Measurements from ENCODE around the gene SAMHD1.
"Not testable (repeated sequence)": the region's sequence is repeated elsewhere in the genome, so short reads cannot be mapped to it uniquely, and the experiment has no call there.

The SAMHD1 gene

GRCh38 chr20:36875093-36875492 lies 76.4 kb downstream of the SAMHD1 start:
- CTCF ChIA-PET, result interaction anchor here (2.4 kb wide), 1 partner anchor 11 kb away, joined by 6 read pairs; no protein-coding TSS in a partner anchor
- H3K27ac ChIP-seq (ENCODE audit: insufficient read depth in 1 of 2, low read depth in 1 of 2, low read length in 2 of 2, poor library complexity in 1 of 2, severe bottlenecking in 2 of 2); H3K27me3 ChIP-seq (replicated peaks in 2 of 5; ENCODE audit: control insufficient read depth in 4 of 5, insufficient read depth in 5 of 5, low read length in 4 of 5); H3K36me3 ChIP-seq (ENCODE audit: control insufficient read depth in 4 of 4, insufficient read depth in 4 of 4, low read length in 3 of 4); H3K9me3 ChIP-seq (ENCODE audit: control extremely low read depth in 1 of 5, control insufficient read depth in 4 of 5, insufficient read depth in 2 of 5, low read depth in 1 of 5, low read length in 4 of 5); DNase-seq; POLR2A ChIA-PET; H3K4me3 ChIP-seq (ENCODE audit: control insufficient read depth in 1 of 7, extremely low read depth in 1 of 7, insufficient read depth in 4 of 7, low read depth in 2 of 7, low read length in 6 of 7): not testable (repeated sequence)
- WGBS (ENCODE audit: insufficient coverage), result 88% methylated on average over 1 of the region's 5 CpGs
- peaks cover 0 to 35% (median 2%) of the 10 kb centered on the region in 4 experiments for H3K4me1 ChIP-seq (ENCODE audit: control extremely low read depth in 1 of 4, control insufficient read depth in 4 of 4, insufficient read depth in 4 of 4, low read length in 3 of 4)

GRCh38 chr20:36873498-36874189 lies 77.9 kb downstream of the SAMHD1 start:
- no peak for DNase-seq
- WGBS (ENCODE audit: insufficient coverage), result 79% methylated on average over 11 of the region's 13 CpGs
- Histone ChIP-seq H3K36me3 (ENCODE audit: control insufficient read depth in 4 of 4, insufficient read depth in 4 of 4, low read length in 3 of 4) (no peaks in the 10 kb centered on the region), H3K9me3 (ENCODE audit: control extremely low read depth in 1 of 5, control insufficient read depth in 4 of 5, insufficient read depth in 2 of 5, low read depth in 1 of 5, low read length in 4 of 5) (no peaks in the 10 kb centered on the region), H3K4me1 (ENCODE audit: control extremely low read depth in 1 of 4, control insufficient read depth in 4 of 4, insufficient read depth in 4 of 4, low read length in 3 of 4) (peaks cover 0 to 35% (median 2%) of the 10 kb centered on the region in 4 experiments), H3K27ac (ENCODE audit: insufficient read depth in 1 of 2, low read depth in 1 of 2, low read length in 2 of 2, poor library complexity in 1 of 2, severe bottlenecking in 2 of 2) (no peak overlapping the region), H3K27me3 (replicated peaks in 2 of 5; ENCODE audit: control insufficient read depth in 4 of 5, insufficient read depth in 5 of 5, low read length in 4 of 5) (no peaks in the 10 kb centered on the region), H3K4me3 (ENCODE audit: control insufficient read depth in 1 of 7, extremely low read depth in 1 of 7, insufficient read depth in 4 of 7, low read depth in 2 of 7, low read length in 6 of 7) (no peak overlapping the region)
- CTCF ChIA-PET, result interaction anchor here (0.8 to 3.0 kb wide), 5 partner anchors 10 to 38 kb away, joined by 3 to 17 read pairs (median 6); no protein-coding TSS in a partner anchor
- POLR2A ChIA-PET, result no interaction called here

GRCh38 chr20:36872852-36873251 lies 78.7 kb downstream of the SAMHD1 start:
- ChIA-PET POLR2A (no interaction called here), CTCF (interaction anchor here (1.3 to 3.0 kb wide), 6 partner anchors 10 to 32 kb away, joined by 3 to 17 read pairs (median 6); a partner anchor contains a TSS)
- peaks cover 0 to 34% (median 2%) of the 10 kb centered on the region in 4 experiments for H3K4me1 ChIP-seq (ENCODE audit: control extremely low read depth in 1 of 4, control insufficient read depth in 4 of 4, insufficient read depth in 4 of 4, low read length in 3 of 4)
- peak in 1 of 3 donors; percentile 29 for DNase-seq
- 95% methylated on average over 4 of the region's 5 CpGs for WGBS (ENCODE audit: insufficient coverage)
- H3K9me3 ChIP-seq (ENCODE audit: control extremely low read depth in 1 of 5, control insufficient read depth in 4 of 5, insufficient read depth in 2 of 5, low read depth in 1 of 5, low read length in 4 of 5), result no peaks in the 10 kb centered on the region
- no peak overlapping the region for H3K27ac ChIP-seq (ENCODE audit: insufficient read depth in 1 of 2, low read depth in 1 of 2, low read length in 2 of 2, poor library complexity in 1 of 2, severe bottlenecking in 2 of 2)
- no peaks in the 10 kb centered on the region for H3K27me3 ChIP-seq (replicated peaks in 2 of 5; ENCODE audit: control insufficient read depth in 4 of 5, insufficient read depth in 5 of 5, low read length in 4 of 5)
- H3K36me3 ChIP-seq (ENCODE audit: control insufficient read depth in 4 of 4, insufficient read depth in 4 of 4, low read length in 3 of 4), result no peaks in the 10 kb centered on the region
- H3K4me3 ChIP-seq (ENCODE audit: control insufficient read depth in 1 of 7, extremely low read depth in 1 of 7, insufficient read depth in 4 of 7, low read depth in 2 of 7, low read length in 6 of 7), result no peak overlapping the region

GRCh38 chr20:36871640-36872570 lies 79.6 kb downstream of the SAMHD1 start:
- H3K4me1 ChIP-seq (ENCODE audit: control extremely low read depth in 1 of 4, control insufficient read depth in 4 of 4, insufficient read depth in 4 of 4, low read length in 3 of 4), result peaks cover 0 to 28% (median 2%) of the 10 kb centered on the region in 4 experiments
- WGBS (ENCODE audit: insufficient coverage), result 73% methylated on average over 14 of the region's 16 CpGs
- ChIA-PET CTCF (interaction anchor here (1.1 to 3.0 kb wide), 8 partner anchors 9 to 76 kb away, joined by 3 to 17 read pairs (median 5); a partner anchor contains a TSS), POLR2A (interaction anchor here (0.6 kb wide), 1 partner anchor 33 kb away, joined by 3 read pairs; no protein-coding TSS in a partner anchor)
- no peak overlapping the region for H3K27ac ChIP-seq (ENCODE audit: insufficient read depth in 1 of 2, low read depth in 1 of 2, low read length in 2 of 2, poor library complexity in 1 of 2, severe bottlenecking in 2 of 2)
- no peak for DNase-seq
- no peaks in the 10 kb centered on the region for H3K36me3 ChIP-seq (ENCODE audit: control insufficient read depth in 4 of 4, insufficient read depth in 4 of 4, low read length in 3 of 4)
- no peaks in the 10 kb centered on the region for H3K27me3 ChIP-seq (replicated peaks in 2 of 5; ENCODE audit: control insufficient read depth in 4 of 5, insufficient read depth in 5 of 5, low read length in 4 of 5)
- no peak overlapping the region for H3K4me3 ChIP-seq (ENCODE audit: control insufficient read depth in 1 of 7, extremely low read depth in 1 of 7, insufficient read depth in 4 of 7, low read depth in 2 of 7, low read length in 6 of 7)
- no peaks in the 10 kb centered on the region for H3K9me3 ChIP-seq (ENCODE audit: control extremely low read depth in 1 of 5, control insufficient read depth in 4 of 5, insufficient read depth in 2 of 5, low read depth in 1 of 5, low read length in 4 of 5)

DNA sequence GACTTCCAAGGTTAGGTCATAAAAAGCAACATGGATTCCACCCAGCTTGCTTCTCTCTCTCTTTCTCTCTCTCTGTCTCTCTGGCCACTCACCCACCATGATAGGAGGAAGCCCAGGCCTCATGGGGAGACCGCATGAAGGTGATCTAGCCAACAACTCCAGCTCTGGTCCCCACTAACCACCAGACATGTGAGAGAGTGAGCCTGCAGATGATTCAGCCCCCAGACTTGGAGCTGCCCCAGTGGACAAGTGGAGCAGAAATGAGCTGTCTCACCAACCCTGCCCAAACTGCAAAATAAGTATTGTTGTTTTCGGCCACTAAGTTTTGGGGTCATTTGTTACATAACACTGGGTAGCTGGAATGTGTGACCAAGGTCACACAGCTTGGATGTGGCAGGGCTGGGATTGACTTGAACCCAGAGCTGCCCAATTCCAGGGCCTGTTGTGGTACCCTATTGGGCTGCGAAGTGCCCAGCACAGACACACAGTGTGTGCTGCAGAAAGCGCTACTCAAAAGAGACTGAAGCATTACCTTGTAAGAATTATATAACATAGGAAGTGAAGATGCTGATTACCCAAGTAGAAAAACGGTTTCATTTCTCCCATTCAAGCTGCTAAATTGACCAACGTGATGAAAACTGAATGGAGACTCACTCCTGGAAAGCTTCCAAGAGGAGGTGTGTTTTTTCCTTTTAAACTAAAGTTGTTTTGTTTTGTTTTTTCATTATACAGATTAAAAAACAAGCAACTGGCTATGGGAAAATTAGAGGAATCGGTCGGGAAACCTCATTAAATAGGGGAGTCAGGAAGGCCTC lies 84.6 kb downstream of the SAMHD1 start:
- no peaks in the 10 kb centered on the region for H3K9me3 ChIP-seq (ENCODE audit: control extremely low read depth in 1 of 5, control insufficient read depth in 4 of 5, insufficient read depth in 2 of 5, low read depth in 1 of 5, low read length in 4 of 5)
- no peak overlapping the region for H3K4me3 ChIP-seq (ENCODE audit: control insufficient read depth in 1 of 7, extremely low read depth in 1 of 7, insufficient read depth in 4 of 7, low read depth in 2 of 7, low read length in 6 of 7)
- peaks cover 0 to 5% (median 0%) of the 10 kb centered on the region in 5 experiments for H3K27me3 ChIP-seq (replicated peaks in 2 of 5; ENCODE audit: control insufficient read depth in 4 of 5, insufficient read depth in 5 of 5, low read length in 4 of 5)
- ChIA-PET CTCF (interaction anchor here (0.9 to 1.8 kb wide), 10 partner anchors 10 to 257 kb away, joined by 3 to 7 read pairs (median 4); no protein-coding TSS in a partner anchor), POLR2A (no interaction called here)
- no peak for DNase-seq
- H3K27ac ChIP-seq (ENCODE audit: insufficient read depth in 1 of 2, low read depth in 1 of 2, low read length in 2 of 2, poor library complexity in 1 of 2, severe bottlenecking in 2 of 2), result no peak overlapping the region
- 100% methylated on average over 1 of the region's 8 CpGs for WGBS (ENCODE audit: insufficient coverage)
- H3K4me1 ChIP-seq (ENCODE audit: control extremely low read depth in 1 of 4, control insufficient read depth in 4 of 4, insufficient read depth in 4 of 4, low read length in 3 of 4), result peaks cover 0 to 19% (median 15%) of the 10 kb centered on the region in 4 experiments
- H3K36me3 ChIP-seq (ENCODE audit: control insufficient read depth in 4 of 4, insufficient read depth in 4 of 4, low read length in 3 of 4), result no peaks in the 10 kb centered on the region

DNA sequence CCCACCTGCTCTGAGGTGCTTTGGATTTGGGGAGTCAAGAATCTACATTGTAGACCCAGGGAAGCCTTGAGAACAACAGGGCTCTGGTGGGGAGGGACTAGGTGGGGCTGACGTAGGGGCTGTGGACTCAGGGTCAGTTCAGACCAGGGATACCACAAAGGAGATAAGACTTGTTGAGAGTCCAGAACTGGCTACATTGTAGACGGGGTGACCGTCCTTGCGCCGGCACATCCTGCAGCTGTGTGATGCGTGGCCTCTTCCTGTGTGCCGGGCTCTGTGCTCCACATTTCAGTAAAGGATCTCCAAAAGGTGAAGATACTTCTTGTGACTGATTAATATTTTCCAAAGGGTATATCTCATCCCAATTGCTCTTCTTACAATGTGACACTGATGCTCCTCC lies 85.3 kb downstream of the SAMHD1 start:
- H3K9me3 ChIP-seq (ENCODE audit: control extremely low read depth in 1 of 5, control insufficient read depth in 4 of 5, insufficient read depth in 2 of 5, low read depth in 1 of 5, low read length in 4 of 5), result no peaks in the 10 kb centered on the region
- no peak overlapping the region for H3K27ac ChIP-seq (ENCODE audit: insufficient read depth in 1 of 2, low read depth in 1 of 2, low read length in 2 of 2, poor library complexity in 1 of 2, severe bottlenecking in 2 of 2)
- CTCF ChIA-PET, result interaction anchor here (0.9 to 1.8 kb wide), 5 partner anchors 20 to 97 kb away, joined by 3 to 7 read pairs (median 5); no protein-coding TSS in a partner anchor
- POLR2A ChIA-PET, result no interaction called here
- DNase-seq, result no peak
- no peaks in the 10 kb centered on the region for H3K36me3 ChIP-seq (ENCODE audit: control insufficient read depth in 4 of 4, insufficient read depth in 4 of 4, low read length in 3 of 4)
- H3K27me3 ChIP-seq (replicated peaks in 2 of 5; ENCODE audit: control insufficient read depth in 4 of 5, insufficient read depth in 5 of 5, low read length in 4 of 5), result peaks cover 0 to 5% (median 0%) of the 10 kb centered on the region in 5 experiments
- 87% methylated on average over 6 of the region's 7 CpGs for WGBS (ENCODE audit: insufficient coverage)
- no peak overlapping the region for H3K4me3 ChIP-seq (ENCODE audit: control insufficient read depth in 1 of 7, extremely low read depth in 1 of 7, insufficient read depth in 4 of 7, low read depth in 2 of 7, low read length in 6 of 7)
- H3K4me1 ChIP-seq (ENCODE audit: control extremely low read depth in 1 of 4, control insufficient read depth in 4 of 4, insufficient read depth in 4 of 4, low read length in 3 of 4), result peaks cover 0 to 26% (median 20%) of the 10 kb centered on the region in 4 experiments
